ENCODE data around the gene DYNC2I2. TPM values are rescaled to one million over a fixed set of nuclear protein-coding genes. Genes with fewer than 3 reads are reported as not detected.
A peak's percentile ranks its signal among the peaks of the same experiment; 100 is the strongest.
"Not testable (repeated sequence)": the region's sequence is repeated elsewhere in the genome, so short reads cannot be mapped to it uniquely, and the experiment has no call there.

The DYNC2I2 gene
- total and polyA plus RNA-seq, 3 donors from 2014 or later = 78.4 to 102 (median 96.7) TPM

GRCh38 chr9:128696923-128697707 lies 40.5 kb upstream of the DYNC2I2 start:
- H3K27me3 ChIP-seq = no peaks in the 10 kb centered on the region
- intact Hi-C loops (cut with DNase I; ENCODE audit: low total_unique reads) = no loop called here
- H3K36me3 ChIP-seq (ENCODE audit: low read depth, missing control alignments) = no peaks in the 10 kb centered on the region
- H3K4me3 ChIP-seq = no peak overlapping the region
- no peaks in the 10 kb centered on the region for H3K9me3 ChIP-seq
- WGBS, 2 donors = 72 to 73% methylated on average over 8 of the region's 8 CpGs
- DNase-seq = no peak
- no peaks in the 10 kb centered on the region for H3K4me1 ChIP-seq
- no peak overlapping the region for H3K27ac ChIP-seq
- TF ChIP-seq POLR2A (IDR thresholded peaks at IDR 0.05) = no peak
- no peak for TF ChIP-seq CTCF (IDR thresholded peaks at IDR 0.05)

- TF ChIP-seq POLR2A (IDR thresholded peaks at IDR 0.05) = no peak
- no peak for TF ChIP-seq CTCF (IDR thresholded peaks at IDR 0.05)
- DNase-seq = no peak
- H3K4me3 ChIP-seq = no peak overlapping the region
- H3K27ac ChIP-seq = no peak overlapping the region
- no peaks in the 10 kb centered on the region for H3K9me3 ChIP-seq
- intact Hi-C loops (cut with DNase I; ENCODE audit: low total_unique reads) = no loop called here
- peaks cover 12% of the 10 kb centered on the region for H3K4me1 ChIP-seq
- 78 to 81% methylated on average over 6 of the region's 6 CpGs for WGBS, 2 donors
- no peaks in the 10 kb centered on the region for H3K27me3 ChIP-seq
- H3K36me3 ChIP-seq (ENCODE audit: low read depth, missing control alignments) = no peaks in the 10 kb centered on the region
These were observed 37.7 kb upstream of the DYNC2I2 start for GRCh38 chr9:128694344-128694743.

- DNase-seq; intact Hi-C loops (cut with DNase I; ENCODE audit: low total_unique reads): not testable (repeated sequence)
- 76 to 83% methylated on average over 3 of the region's 3 CpGs for WGBS, 2 donors
These were observed 37.1 kb upstream of the DYNC2I2 start for GRCh38 chr9:128693738-128694137.

GRCh38 chr9:128690684-128691034 lies 34.0 kb upstream of the DYNC2I2 start:
- peaks cover 15% of the 10 kb centered on the region for H3K4me1 ChIP-seq
- no peaks in the 10 kb centered on the region for H3K27me3 ChIP-seq
- 10 to 11% methylated on average over 5 of the region's 5 CpGs for WGBS, 2 donors
- H3K36me3 ChIP-seq (ENCODE audit: low read depth, missing control alignments) = no peaks in the 10 kb centered on the region
- H3K9me3 ChIP-seq = no peaks in the 10 kb centered on the region
- TF ChIP-seq POLR2A (IDR thresholded peaks at IDR 0.05) (no peak), CTCF (IDR thresholded peaks at IDR 0.05) (no peak)
- intact Hi-C loops (cut with DNase I; ENCODE audit: low total_unique reads) = no loop called here
- H3K4me3 ChIP-seq = peak overlapping the region; percentile 79 to 96
- peak overlapping the region; percentile 50 to 75 for H3K27ac ChIP-seq
- DNase-seq = no peak

More at GRCh38 chr9:128693738-128694137, 37.1 kb upstream of the DYNC2I2 start:
- not testable (repeated sequence) for H3K36me3 ChIP-seq (ENCODE audit: low read depth, missing control alignments); H3K27ac ChIP-seq; H3K4me3 ChIP-seq; H3K9me3 ChIP-seq; H3K27me3 ChIP-seq
- peaks cover 12% of the 10 kb centered on the region for H3K4me1 ChIP-seq

GRCh38 chr9:128689820-128690683 lies 33.4 kb upstream of the DYNC2I2 start:
- Histone ChIP-seq H3K27me3 (no peaks in the 10 kb centered on the region), H3K4me3 (peak overlapping the region; percentile 79 to 96), H3K9me3 (no peaks in the 10 kb centered on the region), H3K4me1 (peaks cover 17% of the 10 kb centered on the region), H3K27ac (peak overlapping the region; percentile 50 to 75), H3K36me3 (ENCODE audit: low read depth, missing control alignments) (no peaks in the 10 kb centered on the region)
- peak; percentile 58 for DNase-seq
- TF ChIP-seq CTCF (IDR thresholded peaks at IDR 0.05) (no peak), POLR2A (IDR thresholded peaks at IDR 0.05) (no peak)
- intact Hi-C loops (cut with DNase I; ENCODE audit: low total_unique reads) = no loop called here
- WGBS, 2 donors = 2 to 3% methylated on average over 11 to 23 of the region's 83 CpGs

Data from testis (tissue), 3 donors.